PC-3 (cell line): ENCODE data around the gene CDO1. TPM values are rescaled to one million over a fixed set of nuclear protein-coding genes. Genes with fewer than 3 reads are reported as not detected.

Source experiments
- ATAC-seq: fragments of 200-7000 bp; cut with Tn5 transposase; 2 replicates; pipeline ENCODE4 v1.9.1; 2020; ENCODE audit warnings: mild to moderate bottlenecking, moderate library complexity
- BruUV-seq: library from RNA; stranded (reverse); fragments of 400-500 nt; replicated peaks from 2 replicates; lab custom pipeline; 2021; lab: Mats Ljungman, UMichigan
- CTCF ChIA-PET: fragments of 300-600 bp; sonication (Branson Sonifier 250); formaldehyde crosslinking; loops from one replicate; lab custom pipeline; 2022; ENCODE audit warnings: antibody characterized with exemption; lab: Charles Lee
- POLR2A ChIA-PET: fragments of 300-600 bp; sonication (Branson Sonifier 250); formaldehyde crosslinking; loops from one replicate; lab custom pipeline; 2022; ENCODE audit warnings: antibody characterized with exemption; ENCODE audit not compliant: unreplicated experiment; lab: Charles Lee
- DNase-seq: peaks from one replicate; pipeline ENCODE4 v3.0.0-alpha.2; 2015
- H2AFZ ChIP-seq: fragments of 300-600 bp; sonication (generic); 2 replicates; pipeline ENCODE4 v1.6.0; 2016; ENCODE audit warnings: antibody characterized with exemption, low read length
- H3F3A ChIP-seq: fragments of 300-600 bp; sonication (generic); one replicate; pipeline ENCODE4 v1.6.0; 2017; ENCODE audit warnings: antibody characterized with exemption, low read length, control low read depth, mild to moderate bottlenecking; ENCODE audit not compliant: unreplicated experiment
- H3K27ac ChIP-seq: fragments of 300-600 bp; sonication (generic); 2 replicates; pipeline ENCODE4 v1.5.1; 2016; ENCODE audit warnings: mild to moderate bottlenecking, low read length
- H3K27me3 ChIP-seq: fragments of 300-600 bp; sonication (generic); 2 replicates; pipeline ENCODE4 v1.6.1; 2016; ENCODE audit warnings: low read length, mixed read lengths
- H3K36me3 ChIP-seq: fragments of 300-600 bp; sonication (generic); 2 replicates; pipeline ENCODE4 v1.6.1; 2016; ENCODE audit warnings: low read depth, mixed run types, low read length, mixed read lengths
- H3K4me1 ChIP-seq: fragments of 300-600 bp; sonication (generic); 2 replicates; pipeline ENCODE4 v1.5.1; 2016; ENCODE audit warnings: low read length; ENCODE audit not compliant: insufficient read depth
- H3K4me2 ChIP-seq: fragments of 300-600 bp; sonication (generic); 2 replicates; pipeline ENCODE4 v1.6.0; 2016; ENCODE audit warnings: low read length
- H3K4me3 ChIP-seq: fragments of 300-600 bp; sonication (generic); 2 replicates; pipeline ENCODE4 v1.5.1; 2016; ENCODE audit warnings: mild to moderate bottlenecking, low read length, mixed read lengths
- H3K79me2 ChIP-seq: fragments of 300-600 bp; sonication (generic); 2 replicates; pipeline ENCODE4 v1.6.1; 2017; ENCODE audit warnings: low read length, mixed read lengths
- H3K9ac ChIP-seq: fragments of 300-600 bp; sonication (generic); 2 replicates; pipeline ENCODE4 v1.6.0; 2016; ENCODE audit warnings: mild to moderate bottlenecking, low read length
- H3K9me2 ChIP-seq: fragments of 300-600 bp; sonication (generic); replicated peaks from 2 replicates; pipeline ENCODE4 v1.6.1; 2016; ENCODE audit warnings: mixed run types, low read length, mixed read lengths
- H3K9me3 ChIP-seq: fragments of 300-600 bp; sonication (generic); 2 replicates; pipeline ENCODE4 v1.6.1; 2016; ENCODE audit warnings: low read length, mixed read lengths
- H4K20me1 ChIP-seq: fragments of 300-600 bp; sonication (generic); 2 replicates; pipeline ENCODE4 v1.6.1; 2016; ENCODE audit warnings: low read length, mixed read lengths
- EZH2 ChIP-seq: fragments of 300-600 bp; sonication (generic); IDR thresholded peaks from one replicate; pipeline ENCODE4 v1.6.1; 2017; ENCODE audit warnings: antibody characterized with exemption, mild to moderate bottlenecking, low read length; ENCODE audit not compliant: unreplicated experiment
- EZH2phosphoT487 ChIP-seq: fragments of 300-600 bp; sonication (generic); IDR thresholded peaks from 2 replicates; pipeline ENCODE4 v1.6.1; 2018; ENCODE audit warnings: mild to moderate bottlenecking, antibody characterized with exemption, low read length, borderline replicate concordance
- intact Hi-C: fragments of 100-400 bp; cut with micrococcal nuclease; formaldehyde crosslinking; loops from 2 replicates; pipeline ENCODE4 v1.9.0; 2023
- total RNA-seq: library from RNA; depleted of rRNA; stranded (reverse); fragments of >200 nt; gene quantifications from 2 replicates; pipeline ENCODE4 v1.2.3, GENCODE V29; 2014
- TF ChIP-seq, protein P1 (sequence below): fragments of 300-600 bp; sonication (generic); conservative IDR thresholded peaks from 2 replicates; pipeline ENCODE4 v1.5.1; 2017; ENCODE audit warnings: antibody characterized with exemption, low read depth, mild to moderate bottlenecking, low read length

Gene CDO1
- total RNA-seq, 1 experiment from 2014 or later: not detected

DNA sequence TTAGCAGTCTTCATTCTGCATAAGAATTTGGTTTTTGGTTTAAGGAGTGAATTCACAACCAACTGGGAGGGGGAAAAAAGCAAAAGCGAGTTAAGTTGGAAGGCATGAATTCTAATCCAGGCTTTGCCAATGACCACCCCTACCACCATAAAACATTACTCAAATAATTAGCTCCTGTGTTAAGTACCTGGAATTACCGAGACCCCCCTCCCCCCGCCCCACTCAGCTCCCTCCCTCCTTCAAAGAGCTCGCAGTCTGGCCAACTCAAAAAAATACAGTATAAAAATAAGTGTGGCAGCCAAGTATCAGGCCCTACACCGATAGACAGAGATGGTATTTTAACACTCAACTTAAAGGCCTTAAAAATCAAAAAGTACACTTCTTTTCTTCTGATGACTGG lies 24.4 kb upstream of the CDO1 start:
- CTCF ChIA-PET: no interaction called here
- Histone ChIP-seq H3K4me2 (peak overlapping the region; percentile 86), H3K9ac (peak overlapping the region; percentile 81), H3K36me3 (peaks cover 18% of the 10 kb centered on the region), H3K4me3 (peak overlapping the region; percentile 72), H3F3A (no peaks in the 10 kb centered on the region), H3K9me3 (no peaks in the 10 kb centered on the region), H3K9me2 (no peaks in the 10 kb centered on the region), H3K79me2 (peaks cover 79% of the 10 kb centered on the region), H3K27ac (peak overlapping the region; percentile 77), H4K20me1 (peaks cover 31% of the 10 kb centered on the region), H2AFZ (peak overlapping the region; percentile 89), H3K27me3 (no peaks in the 10 kb centered on the region), H3K4me1 (peaks cover 26% of the 10 kb centered on the region)
- POLR2A ChIA-PET: no interaction called here
- TF ChIP-seq, protein P1, sequence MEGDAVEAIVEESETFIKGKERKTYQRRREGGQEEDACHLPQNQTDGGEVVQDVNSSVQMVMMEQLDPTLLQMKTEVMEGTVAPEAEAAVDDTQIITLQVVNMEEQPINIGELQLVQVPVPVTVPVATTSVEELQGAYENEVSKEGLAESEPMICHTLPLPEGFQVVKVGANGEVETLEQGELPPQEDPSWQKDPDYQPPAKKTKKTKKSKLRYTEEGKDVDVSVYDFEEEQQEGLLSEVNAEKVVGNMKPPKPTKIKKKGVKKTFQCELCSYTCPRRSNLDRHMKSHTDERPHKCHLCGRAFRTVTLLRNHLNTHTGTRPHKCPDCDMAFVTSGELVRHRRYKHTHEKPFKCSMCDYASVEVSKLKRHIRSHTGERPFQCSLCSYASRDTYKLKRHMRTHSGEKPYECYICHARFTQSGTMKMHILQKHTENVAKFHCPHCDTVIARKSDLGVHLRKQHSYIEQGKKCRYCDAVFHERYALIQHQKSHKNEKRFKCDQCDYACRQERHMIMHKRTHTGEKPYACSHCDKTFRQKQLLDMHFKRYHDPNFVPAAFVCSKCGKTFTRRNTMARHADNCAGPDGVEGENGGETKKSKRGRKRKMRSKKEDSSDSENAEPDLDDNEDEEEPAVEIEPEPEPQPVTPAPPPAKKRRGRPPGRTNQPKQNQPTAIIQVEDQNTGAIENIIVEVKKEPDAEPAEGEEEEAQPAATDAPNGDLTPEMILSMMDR: no peak
- TF ChIP-seq EZH2 (no peak), EZH2phosphoT487 (no peak)
- intact Hi-C loops: loop anchor here (1.0 to 2.0 kb wide), 2 partner anchors 10 to 228 kb away; no protein-coding TSS in a partner anchor
- no peak for ATAC-seq
- DNase-seq: no peak
- BruUV-seq: no TSS peak

DNA sequence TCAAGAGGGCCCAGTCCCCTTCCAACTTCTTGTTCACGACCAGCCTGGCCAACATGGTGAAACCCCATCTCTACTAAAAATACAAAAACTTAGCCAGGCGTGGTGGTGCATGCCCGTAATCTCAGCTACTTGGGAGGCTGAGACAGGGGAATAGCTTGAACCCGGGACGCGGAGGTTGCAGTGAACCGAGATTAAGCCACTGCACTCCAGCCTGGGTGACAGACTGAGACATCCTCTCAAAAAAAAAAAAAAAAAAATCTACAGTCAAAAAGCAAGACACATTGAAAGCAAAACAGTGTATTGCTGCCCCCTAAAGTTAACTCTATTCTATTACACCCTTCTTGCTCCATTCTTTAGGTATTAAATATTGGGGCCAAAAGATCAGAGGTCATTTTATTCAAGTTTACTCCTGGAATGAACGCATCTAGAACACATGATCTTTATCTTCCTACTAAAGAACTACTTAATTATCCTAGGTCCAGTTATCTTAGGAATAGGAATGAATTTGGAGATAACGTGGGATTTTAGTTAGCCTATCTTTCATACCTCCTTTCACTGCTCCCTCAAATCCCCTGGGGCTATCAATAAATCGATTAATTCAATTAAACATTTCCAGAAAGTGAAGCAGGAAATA lies 22.5 kb upstream of the CDO1 start:
- intact Hi-C loops: loop anchor here (1.0 to 10.0 kb wide), 2 partner anchors 205 to 534 kb away; no protein-coding TSS in a partner anchor

More for the DNA sequence above, 22.5 kb upstream of the CDO1 start:
- Histone ChIP-seq H3K79me2 (peaks cover 63% of the 10 kb centered on the region), H3K4me2 (peak overlapping the region; percentile 86), H3F3A (no peaks in the 10 kb centered on the region), H3K4me3 (peak overlapping the region; percentile 72), H3K9me3 (no peaks in the 10 kb centered on the region), H3K27me3 (no peaks in the 10 kb centered on the region), H3K9ac (0 out of 2 replicates have a peak overlapping the region, but pooled peaks have one; percentile 81), H2AFZ (no peak overlapping the region), H3K27ac (no peak overlapping the region), H3K9me2 (no peaks in the 10 kb centered on the region), H3K4me1 (peaks cover 26% of the 10 kb centered on the region), H3K36me3 (peaks cover 25% of the 10 kb centered on the region), H4K20me1 (peaks cover 31% of the 10 kb centered on the region)
- BruUV-seq: no TSS peak
- ChIA-PET CTCF (interaction anchor here (0.7 to 0.9 kb wide), 2 partner anchors 36 to 199 kb away, joined by 3 to 5 read pairs; no protein-coding TSS in a partner anchor), POLR2A (no interaction called here)
- TF ChIP-seq EZH2phosphoT487: no peak
- TF ChIP-seq, protein P1: peak; percentile 64
- TF ChIP-seq EZH2: no peak
- no peak for ATAC-seq
- peak; percentile 68 for DNase-seq
